Psoas muscle (tissue), 8 donors: Measurements from ENCODE around the gene HLF. TPM values are rescaled to one million over a fixed set of nuclear protein-coding genes. Genes with fewer than 3 reads are reported as not detected.

Experiments
- ATAC-seq, 4 donors: fragments of 200-7000 bp; cut with Tn5 transposase; one replicate each; pipeline ENCODE4 v1.9.1; 2020; ENCODE audit warnings: moderate library complexity in 3 of 4, mild to moderate bottlenecking in 2 of 4
- DNase-seq, 2 donors: peaks; one replicate each; pipeline ENCODE4 v3.0.0-alpha.2; 2020
- H3K27ac ChIP-seq: fragments of 200-600 bp; one replicate; pipeline ENCODE4 v1.8.0; 2022
- H3K27me3 ChIP-seq, 3 donors: fragments of 200-600 bp in 1 of 3; one replicate each; pipeline versions ENCODE4 v1.6.1 to v1.8.0; 2013 to 2022; ENCODE audit warnings: low read length in 2 of 3, mild to moderate bottlenecking in 2 of 3, moderate library complexity in 1 of 3; ENCODE audit not compliant: insufficient read depth in 3 of 3
- H3K36me3 ChIP-seq, 2 donors: fragments of 200-600 bp in 1 of 2; one replicate each; pipeline versions ENCODE4 v1.6.1 to v1.8.0; 2013 to 2022; ENCODE audit warnings: low read depth in 1 of 2, mild to moderate bottlenecking in 1 of 2, moderate library complexity in 1 of 2; ENCODE audit not compliant: insufficient read depth in 1 of 2
- H3K4me1 ChIP-seq: fragments of 200-600 bp; one replicate; pipeline ENCODE4 v1.8.0; 2022
- H3K4me3 ChIP-seq: fragments of 200-600 bp; one replicate; pipeline ENCODE4 v1.8.0; 2022; ENCODE audit warnings: mild to moderate bottlenecking
- H3K9me3 ChIP-seq: fragments of 200-600 bp; one replicate; pipeline ENCODE4 v1.8.0; 2022
- WGBS, 3 donors: extraction: QIAGEN DNeasy Blood & Tissue Kit; methylation state at CpG; one replicate each; pipeline versions ENCODE4 v1.1.6 to v1.1.7; 2013; 5-methylcytosine and 5-hydroxymethylcytosine counted together
- intact Hi-C, 2 donors: fragments of 100-400 bp; cut with DNase I; formaldehyde crosslinking; loops; one replicate each; pipeline versions ENCODE4 v1.11.0 to v1.14.2; 2022
- polyA plus RNA-seq, 3 donors: library from polyadenylated mRNA; stranded (reverse); fragments of 200-250 nt; gene quantifications; one replicate each; pipeline ENCODE4 v1.2.3, GENCODE V29; 2013
- total RNA-seq, 4 donors: library from RNA; stranded (reverse); fragmentation: NEBNext Ultra II Directional in 2 of 4; extraction: Animal tissue kit (Norgen Biotek cat#: 25700) in 2 of 4; gene quantifications; one replicate each; pipeline versions ENCODE4 v1.2.1 to v1.2.4, GENCODE V29; 2021 to 2023
- TF ChIP-seq, protein P1 (sequence below): fragments of 200-600 bp; IDR thresholded peaks from one replicate; pipeline ENCODE4 v1.8.0; 2022; ENCODE audit warnings: antibody characterized with exemption
- donor health status: healthy with polysubstance abuse.
- donor health status: DM: no; HTN: no; CAD: no; lungs with moderate emphysema.
- donor health status: Bipolar disorder and iron deficiency.
- donor health status: healthy.
- donor health status: DM: yes; HTN: yes; CAD: no.
- donor health status: DM: no; HTN: no; CAD: no.
- donor health status: DM: no; HTN: no; CAD: no.
- donor health status: DM: yes; HTN: yes; CAD: no.

HLF gene
- total and polyA plus RNA-seq, 7 donors = 0.59 to 5.0 (median 3.7) TPM

DNA sequence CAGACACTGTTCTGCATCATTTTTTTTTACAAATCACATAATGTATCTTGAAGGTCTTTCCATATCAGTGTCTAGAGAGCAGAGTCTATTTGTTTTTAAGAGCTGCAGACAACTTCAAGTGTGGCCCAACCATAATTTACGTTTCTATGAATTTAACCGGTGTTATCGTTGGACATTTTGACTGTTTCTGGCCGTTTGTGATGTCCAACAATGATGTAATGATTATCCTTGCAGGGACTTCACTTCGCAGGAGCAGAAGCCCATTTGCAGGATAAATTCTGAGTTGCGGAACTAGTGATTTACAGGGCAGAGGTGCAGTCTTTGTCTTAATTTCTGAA lies 26.9 kb upstream of the HLF start:
- no peaks in the 10 kb centered on the region for H3K9me3 ChIP-seq
- peak in 1 of 4 donors; percentile 10 for ATAC-seq
- H3K27ac ChIP-seq = peak overlapping the region; percentile 71
- H3K36me3 ChIP-seq = no peaks in the 10 kb centered on the region
- peaks cover 0 to 2% (median 0%) of the 10 kb centered on the region in 3 donors for H3K27me3 ChIP-seq
- H3K4me1 ChIP-seq = peaks cover 6% of the 10 kb centered on the region
- H3K4me3 ChIP-seq = peak overlapping the region; percentile 68
- WGBS, 3 donors = 14 to 31% (median 18%) methylated on average over 6 of the region's 6 CpGs
- TF ChIP-seq, protein P1, sequence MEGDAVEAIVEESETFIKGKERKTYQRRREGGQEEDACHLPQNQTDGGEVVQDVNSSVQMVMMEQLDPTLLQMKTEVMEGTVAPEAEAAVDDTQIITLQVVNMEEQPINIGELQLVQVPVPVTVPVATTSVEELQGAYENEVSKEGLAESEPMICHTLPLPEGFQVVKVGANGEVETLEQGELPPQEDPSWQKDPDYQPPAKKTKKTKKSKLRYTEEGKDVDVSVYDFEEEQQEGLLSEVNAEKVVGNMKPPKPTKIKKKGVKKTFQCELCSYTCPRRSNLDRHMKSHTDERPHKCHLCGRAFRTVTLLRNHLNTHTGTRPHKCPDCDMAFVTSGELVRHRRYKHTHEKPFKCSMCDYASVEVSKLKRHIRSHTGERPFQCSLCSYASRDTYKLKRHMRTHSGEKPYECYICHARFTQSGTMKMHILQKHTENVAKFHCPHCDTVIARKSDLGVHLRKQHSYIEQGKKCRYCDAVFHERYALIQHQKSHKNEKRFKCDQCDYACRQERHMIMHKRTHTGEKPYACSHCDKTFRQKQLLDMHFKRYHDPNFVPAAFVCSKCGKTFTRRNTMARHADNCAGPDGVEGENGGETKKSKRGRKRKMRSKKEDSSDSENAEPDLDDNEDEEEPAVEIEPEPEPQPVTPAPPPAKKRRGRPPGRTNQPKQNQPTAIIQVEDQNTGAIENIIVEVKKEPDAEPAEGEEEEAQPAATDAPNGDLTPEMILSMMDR = no peak
- intact Hi-C loops = loop anchor here (1.0 to 5.0 kb wide), 3 partner anchors 25 to 59 kb away; partner anchors contain the start of gene HLF (in 1 of the 2)
- DNase-seq = no peak

DNA sequence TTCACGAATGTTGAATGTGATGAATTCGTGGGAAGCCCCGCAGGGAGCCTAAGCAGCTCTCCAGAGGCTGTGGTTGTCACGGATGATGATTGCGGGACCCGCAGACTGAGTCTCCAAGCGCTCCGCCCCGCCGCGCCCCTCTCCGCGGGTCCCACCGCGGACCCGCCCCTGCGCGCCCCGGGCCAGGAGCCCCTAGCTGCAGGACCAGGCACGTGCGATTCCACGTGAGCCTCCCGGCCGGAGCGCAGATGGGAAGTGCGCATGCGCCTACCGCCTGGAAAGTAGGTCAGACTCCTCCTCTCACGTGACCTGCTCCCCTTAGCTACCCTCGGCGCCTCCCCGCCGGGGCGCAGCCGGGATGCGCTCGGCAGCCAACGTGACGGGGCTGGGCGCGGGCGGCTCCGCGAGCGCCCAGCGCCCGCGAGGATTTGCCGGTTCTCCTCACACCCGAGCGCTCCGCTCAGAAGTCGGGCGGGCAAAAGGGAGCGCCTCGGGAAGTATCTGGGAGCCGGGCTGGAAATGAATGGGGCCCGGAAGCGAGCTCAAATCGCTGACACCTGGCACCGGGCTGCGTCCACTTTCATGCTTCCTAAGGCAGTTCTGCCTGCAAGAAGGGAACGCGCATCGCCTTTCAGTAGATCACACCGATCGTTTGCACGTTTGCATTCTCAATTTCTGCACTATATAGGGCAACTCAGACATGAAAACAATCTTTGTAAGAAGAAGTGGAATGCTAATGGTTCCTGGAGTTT lies 26.4 kb upstream of the HLF start:
- TF ChIP-seq, protein P1 = no peak
- Histone ChIP-seq H3K27me3 (peaks cover 0 to 2% (median 0%) of the 10 kb centered on the region in 3 donors), H3K4me1 (peaks cover 6% of the 10 kb centered on the region), H3K27ac (peak overlapping the region; percentile 71), H3K9me3 (no peaks in the 10 kb centered on the region), H3K36me3 (no peaks in the 10 kb centered on the region), H3K4me3 (peak overlapping the region; percentile 68)
- peak; percentile 94 to 97 for DNase-seq
- intact Hi-C loops = loop anchor here (1.0 to 5.0 kb wide), 3 partner anchors 24 to 59 kb away; partner anchors contain the start of gene HLF (in 1 of the 2)
- WGBS, 3 donors = 0 to 1% (median 1%) methylated on average over 64 to 68 of the region's 68 CpGs
- peak; percentile 98 to 100 (median 100) for ATAC-seq

DNA sequence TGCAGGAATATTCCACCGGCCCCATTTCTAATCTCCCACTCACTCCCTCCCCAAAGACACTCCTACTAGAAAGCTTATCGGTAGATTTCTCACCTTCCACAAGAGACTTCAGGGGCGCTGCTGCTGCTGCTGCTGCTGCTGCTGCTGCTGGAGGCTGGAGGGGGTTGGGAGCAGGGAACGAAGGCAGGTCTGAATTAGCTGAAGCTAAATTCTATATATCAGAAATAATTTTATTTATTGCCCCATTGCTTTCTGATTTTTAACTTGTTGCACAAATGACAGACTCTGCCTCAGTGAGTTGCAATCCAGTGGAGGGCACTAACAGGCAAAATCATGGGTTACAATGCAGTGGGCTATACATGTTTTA lies 25.8 kb upstream of the HLF start:
- WGBS, 3 donors = 2 to 5% (median 3%) methylated on average over 4 of the region's 4 CpGs
- Histone ChIP-seq H3K27ac (peak overlapping the region; percentile 71), H3K36me3 (no peaks in the 10 kb centered on the region), H3K4me3 (peak overlapping the region; percentile 68), H3K4me1 (peaks cover 6% of the 10 kb centered on the region), H3K27me3 (peaks cover 0 to 2% (median 0%) of the 10 kb centered on the region in 3 donors), H3K9me3 (no peaks in the 10 kb centered on the region)
- intact Hi-C loops = loop anchor here (1.0 to 5.0 kb wide), 3 partner anchors 24 to 58 kb away; partner anchors contain the start of gene HLF (in 1 of the 2)
- TF ChIP-seq, protein P1 = no peak
- DNase-seq (no peak), ATAC-seq (peak; percentile 8 to 48 (median 36))

DNA sequence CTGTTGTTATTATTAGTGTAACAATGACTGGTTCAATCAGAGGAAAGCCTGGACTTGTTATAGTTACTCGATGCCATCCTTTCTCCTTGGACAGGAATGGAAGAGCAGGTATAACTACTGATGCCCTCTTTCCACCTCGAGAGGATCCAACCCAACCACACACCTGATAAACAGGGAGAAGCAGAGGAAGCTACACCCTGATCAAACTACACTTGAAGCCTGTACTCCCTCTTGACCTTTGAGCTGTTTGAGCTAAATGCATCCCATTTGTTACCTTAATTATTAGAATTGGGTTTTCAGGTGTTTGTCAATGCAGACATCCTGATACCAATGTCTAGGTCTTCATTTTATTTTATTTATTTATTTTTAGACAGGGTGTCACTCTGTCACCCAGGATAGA lies 23.7 kb upstream of the HLF start:
- intact Hi-C loops = no loop called here
- WGBS, 3 donors = 90 to 96% (median 94%) methylated on average over 2 of the region's 2 CpGs

More for the DNA sequence above, 23.7 kb upstream of the HLF start:
- DNase-seq (no peak), ATAC-seq (no peak)
- Histone ChIP-seq H3K9me3 (no peaks in the 10 kb centered on the region), H3K4me3 (no peak overlapping the region), H3K36me3 (no peaks in the 10 kb centered on the region), H3K4me1 (peaks cover 6% of the 10 kb centered on the region), H3K27ac (no peak overlapping the region), H3K27me3 (peaks cover 0 to 2% (median 0%) of the 10 kb centered on the region in 3 donors)
- TF ChIP-seq, protein P1 = no peak
